ENCODE measurements around the gene SLC39A11. TPM values are rescaled to one million over a fixed set of nuclear protein-coding genes. Genes with fewer than 3 reads are reported as not detected.

The SLC39A11 gene
- total RNA-seq, 2 donors from 2014 or later = 18.1 to 20.1 TPM

GRCh38 chr17:72794152-72794551 lies 298.3 kb downstream of the SLC39A11 start:
- H3K9me3 ChIP-seq (ENCODE audit: control insufficient read depth, low read length) = peaks cover 45% of the 10 kb centered on the region
- H3K4me3 ChIP-seq (ENCODE audit: low read length) = no peak overlapping the region
- H3K9ac ChIP-seq (ENCODE audit: extremely low read depth, low read length, poor library complexity, severe bottlenecking) = no peak overlapping the region
- Mint-ChIP-seq H3K4me1 (no peaks in the 10 kb centered on the region), H3K36me3 (ENCODE audit: low read depth) (peaks cover 8% of the 10 kb centered on the region), H3K27ac (no peak overlapping the region), H3K4me3 (no peak overlapping the region), H3K9me3 (peaks cover 56% of the 10 kb centered on the region), H3K27me3 (ENCODE audit: insufficient read depth) (peaks cover 2% of the 10 kb centered on the region)
- H3K4me1 ChIP-seq (ENCODE audit: control insufficient read depth, insufficient read depth, low read length) = no peaks in the 10 kb centered on the region
- WGBS, 2 experiments (ENCODE audit: insufficient coverage in 1 of 2, insufficient read length in 1 of 2) = 73 to 99% methylated on average over 2 to 5 of the region's 5 CpGs
- no peak for TF ChIP-seq CTCF (conservative IDR thresholded peaks at IDR 0.05)
- H3K27me3 ChIP-seq (ENCODE audit: control insufficient read depth, insufficient read depth, low read length, poor library complexity, severe bottlenecking) = no peaks in the 10 kb centered on the region
- H3K27ac ChIP-seq (ENCODE audit: low read depth, low read length) = no peak overlapping the region
- no peak for DNase-seq
- H3K36me3 ChIP-seq (ENCODE audit: control insufficient read depth, insufficient read depth, low read length) = no peaks in the 10 kb centered on the region

- TF ChIP-seq CTCF (conservative IDR thresholded peaks at IDR 0.05) = no peak
- Mint-ChIP-seq H3K27ac (no peak overlapping the region), H3K36me3 (ENCODE audit: low read depth) (peaks cover 2% of the 10 kb centered on the region), H3K4me1 (no peaks in the 10 kb centered on the region), H3K27me3 (ENCODE audit: insufficient read depth) (peaks cover 2% of the 10 kb centered on the region), H3K4me3 (no peak overlapping the region), H3K9me3 (peaks cover 45% of the 10 kb centered on the region)
- no peak for DNase-seq
- 92 to 94% methylated on average over 3 to 5 of the region's 5 CpGs for WGBS, 2 experiments (ENCODE audit: insufficient coverage in 1 of 2, insufficient read length in 1 of 2)
- Histone ChIP-seq H3K36me3 (ENCODE audit: control insufficient read depth, insufficient read depth, low read length) (no peaks in the 10 kb centered on the region), H3K4me1 (ENCODE audit: control insufficient read depth, insufficient read depth, low read length) (no peaks in the 10 kb centered on the region), H3K27ac (ENCODE audit: low read depth, low read length) (no peak overlapping the region), H3K9me3 (ENCODE audit: control insufficient read depth, low read length) (peaks cover 39% of the 10 kb centered on the region), H3K9ac (ENCODE audit: extremely low read depth, low read length, poor library complexity, severe bottlenecking) (no peak overlapping the region), H3K4me3 (ENCODE audit: low read length) (no peak overlapping the region), H3K27me3 (ENCODE audit: control insufficient read depth, insufficient read depth, low read length, poor library complexity, severe bottlenecking) (no peaks in the 10 kb centered on the region)
Observed at GRCh38 chr17:72792771-72793170, 299.7 kb downstream of the SLC39A11 start.

GRCh38 chr17:72790190-72790589 lies 302.3 kb downstream of the SLC39A11 start:
- H3K4me1 ChIP-seq (ENCODE audit: control insufficient read depth, insufficient read depth, low read length) = no peaks in the 10 kb centered on the region
- 94% methylated on average over 3 of the region's 3 CpGs; no CpG with 5 or more reads in 1 of the 2 experiments for WGBS, 2 experiments (ENCODE audit: insufficient coverage in 1 of 2, insufficient read length in 1 of 2)
- H3K27ac ChIP-seq (ENCODE audit: low read depth, low read length) = no peak overlapping the region
- Mint-ChIP-seq H3K27me3 (ENCODE audit: insufficient read depth) (peaks cover 2% of the 10 kb centered on the region), H3K27ac (no peak overlapping the region), H3K4me3 (no peak overlapping the region), H3K36me3 (ENCODE audit: low read depth) (peaks cover 2% of the 10 kb centered on the region), H3K4me1 (no peaks in the 10 kb centered on the region), H3K9me3 (peaks cover 41% of the 10 kb centered on the region)
- TF ChIP-seq CTCF (conservative IDR thresholded peaks at IDR 0.05) = no peak
- H3K4me3 ChIP-seq (ENCODE audit: low read length) = no peak overlapping the region
- no peaks in the 10 kb centered on the region for H3K27me3 ChIP-seq (ENCODE audit: control insufficient read depth, insufficient read depth, low read length, poor library complexity, severe bottlenecking)
- H3K36me3 ChIP-seq (ENCODE audit: control insufficient read depth, insufficient read depth, low read length) = no peaks in the 10 kb centered on the region
- peaks cover 34% of the 10 kb centered on the region for H3K9me3 ChIP-seq (ENCODE audit: control insufficient read depth, low read length)
- no peak overlapping the region for H3K9ac ChIP-seq (ENCODE audit: extremely low read depth, low read length, poor library complexity, severe bottlenecking)
- no peak for DNase-seq
